K562 (cell line): Measurements from ENCODE around the gene CFAP73. TPM values are rescaled to one million over a fixed set of nuclear protein-coding genes. Genes with fewer than 3 reads are reported as not detected.
A peak's percentile ranks its signal among the peaks of the same experiment; 100 is the strongest.

Source experiments
- CCNT2 ChIP-seq: IDR thresholded peaks from 2 replicates; pipeline ENCODE4 v1.6.1; 2011; ENCODE audit warnings: borderline replicate concordance, low read depth, mild to moderate bottlenecking, moderate library complexity, mixed read lengths, low read length; ENCODE audit not compliant: insufficient read length; ENCODE audit errors: extremely low read depth
- CREB1 ChIP-seq, 2 experiments: sonication (generic) in 1 of 2; formaldehyde crosslinking in 1 of 2; IDR thresholded peaks; 2 replicates each; pipeline versions ENCODE4 v1.6.1 to v1.8.0; 2012 to 2022; ENCODE audit warnings: inconsistent platforms in 1 of 2, mild to moderate bottlenecking in 1 of 2, missing genetic modification reagents in 1 of 2, moderate library complexity in 1 of 2
- EP300 ChIP-seq: IDR thresholded peaks from 2 replicates; pipeline ENCODE4 v1.6.1; 2012; ENCODE audit warnings: low read length, improper control_type of control experiment
- FOXJ2 ChIP-seq: fragments of 200-800 bp; sonication (Bioruptor generic); IDR thresholded peaks from 2 replicates; pipeline ENCODE4 v1.6.1; 2016; ENCODE audit warnings: missing genetic modification characterization, missing compliant biosample characterization
- HOXB6 ChIP-seq: fragments of 250-450 bp; sonication (Bioruptor Pico); IDR thresholded peaks from 2 replicates; pipeline ENCODE4 v1.5.1; 2022; ENCODE audit warnings: mild to moderate bottlenecking, borderline replicate concordance
- KAT8 ChIP-seq: fragments of 450-650 bp; IDR thresholded peaks from 2 replicates; pipeline ENCODE4 v1.6.1; 2016; ENCODE audit warnings: low read depth, mild to moderate bottlenecking
- KLF6 ChIP-seq: fragments of 250-450 bp; sonication (Bioruptor Pico); IDR thresholded peaks from 2 replicates; pipeline ENCODE4 v1.4.0; 2020; ENCODE audit warnings: mild to moderate bottlenecking, moderate library complexity, borderline replicate concordance
- MED1 ChIP-seq: sonication (generic); formaldehyde crosslinking; IDR thresholded peaks from 2 replicates; pipeline ENCODE4 v1.8.1; 2023; ENCODE audit warnings: missing genetic modification reagents, borderline replicate concordance
- RFX5 ChIP-seq: IDR thresholded peaks from 2 replicates; pipeline ENCODE4 v1.6.1; 2011; ENCODE audit warnings: low read depth, mild to moderate bottlenecking, improper control_type of control experiment, low read length
- SRSF9 ChIP-seq: fragments of 200-400 bp; formaldehyde crosslinking; IDR thresholded peaks from 2 replicates; pipeline ENCODE4 v1.6.1; 2017; ENCODE audit warnings: low read depth, low read length, borderline replicate concordance
- XRCC3 ChIP-seq: fragments of 450-650 bp; IDR thresholded peaks from 2 replicates; pipeline ENCODE4 v1.6.1; 2017; ENCODE audit warnings: mild to moderate bottlenecking, moderate library complexity
- ZNF764 ChIP-seq: fragments of 250-450 bp; sonication (Bioruptor Pico); IDR thresholded peaks from 2 replicates; pipeline ENCODE4 v1.4.0; 2020; ENCODE audit warnings: low read depth, mild to moderate bottlenecking, moderate library complexity
- ZNF77 ChIP-seq: fragments of 250-450 bp; sonication (Bioruptor Pico); IDR thresholded peaks from 2 replicates; pipeline ENCODE4 v1.5.0; 2020
- polyA plus RNA-seq, 8 experiments: library from polyadenylated mRNA; depleted of rRNA in 4 of 8; stranded (reverse) in 5 of 8; unstranded in 3 of 8; fragments of >200 nt; fragmentation: Nextera tagmentation in 2 of 8; fragmentation: Illumina TruSeq in 1 of 8; extraction: Ambion mirVana in 2 of 8; extraction: Trizol in 1 of 8; gene quantifications; 2 replicates each; pipeline versions ENCODE4 v1.2.1 to v1.2.3, GENCODE V29; 2011 to 2014; ENCODE audit warnings: inconsistent platforms in 1 of 8, missing spikeins in 1 of 8
- total RNA-seq, 7 experiments: library from RNA; depleted of rRNA in 6 of 7; stranded (reverse); fragments of >200 nt in 6 of 7; fragmentation: Illumina TruSeq in 2 of 7; extraction: Trizol in 2 of 7; gene quantifications; 2 replicates each; pipeline versions ENCODE4 v1.2.1 to v1.2.3, GENCODE V29; 2011 to 2021; ENCODE audit warnings: low replicate concordance in 1 of 7
- TF ChIP-seq, protein P1 (sequence below): sonication (generic); formaldehyde crosslinking; IDR thresholded peaks from 2 replicates; pipeline ENCODE4 v1.8.0; 2022; ENCODE audit warnings: mild to moderate bottlenecking, missing genetic modification reagents
- TF ChIP-seq, protein P2 (sequence below): fragments of 250-450 bp; sonication (Bioruptor Pico); IDR thresholded peaks from 2 replicates; pipeline ENCODE4 v1.5.1; 2021; ENCODE audit warnings: mild to moderate bottlenecking
- TF ChIP-seq, protein P3 (sequence below): fragments of 450-650 bp; IDR thresholded peaks from 2 replicates; pipeline ENCODE4 v1.6.1; 2018; ENCODE audit warnings: mild to moderate bottlenecking, low read depth; ENCODE audit not compliant: partially characterized antibody
- TF ChIP-seq, protein P4 (sequence below): sonication (generic); formaldehyde crosslinking; IDR thresholded peaks from 2 replicates; pipeline ENCODE4 v1.8.1; 2023; ENCODE audit warnings: missing genetic modification reagents, mild to moderate bottlenecking, borderline replicate concordance

Gene CFAP73
- total and polyA plus RNA-seq, 9 of the 15 experiments (the other 6 are each of a cell fraction or from before 2014, with no cell fraction given) = not detected

DNA sequence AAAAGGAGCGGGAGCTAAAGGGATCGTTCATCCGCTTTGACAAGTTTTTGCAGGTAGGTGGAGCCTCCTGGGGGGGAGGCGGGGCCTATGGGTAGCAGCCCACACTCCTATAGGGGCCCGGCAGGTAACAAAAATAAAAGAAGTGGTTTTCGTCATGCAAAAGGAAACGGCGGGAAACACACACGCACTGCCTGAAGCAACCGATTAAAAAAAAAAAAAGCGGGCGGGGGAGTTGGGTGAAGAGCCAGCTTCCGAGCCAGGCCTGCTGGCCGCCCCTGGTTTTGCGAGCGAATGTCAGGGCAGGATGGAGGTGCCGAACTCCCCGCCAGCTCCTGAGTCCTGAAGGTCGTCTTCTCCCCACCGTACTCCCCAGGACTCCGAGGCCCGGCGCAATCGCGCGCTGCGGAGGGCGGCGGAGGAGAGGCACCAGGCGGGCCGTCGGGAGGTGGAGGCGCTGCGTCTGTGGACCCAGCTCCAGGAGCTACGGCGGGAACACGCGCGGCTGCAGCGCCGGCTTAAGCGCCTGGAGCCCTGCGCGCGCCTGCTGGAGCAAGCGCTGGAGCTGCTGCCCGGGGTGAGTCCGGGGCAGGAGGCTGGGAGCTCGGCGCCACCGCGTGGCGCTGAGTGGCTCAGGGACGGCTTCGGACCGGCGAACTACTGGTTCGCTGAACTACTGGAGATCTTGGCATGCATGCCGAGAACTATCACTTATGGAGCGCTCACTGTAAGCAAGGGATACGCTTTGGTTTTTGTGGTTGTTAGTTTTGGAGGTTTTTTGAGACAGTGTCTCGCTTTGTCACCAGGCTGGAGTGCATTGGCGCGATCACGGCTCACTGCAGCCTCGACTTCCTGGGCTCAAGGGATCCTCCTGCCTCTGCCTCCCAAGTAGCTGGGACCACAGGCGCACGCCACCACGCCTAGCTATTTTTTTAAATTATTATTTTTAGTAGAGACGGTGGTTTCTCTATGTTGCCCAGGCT lies 3.6 kb downstream of the CFAP73 start (continued):
- TF ChIP-seq, protein P1, sequence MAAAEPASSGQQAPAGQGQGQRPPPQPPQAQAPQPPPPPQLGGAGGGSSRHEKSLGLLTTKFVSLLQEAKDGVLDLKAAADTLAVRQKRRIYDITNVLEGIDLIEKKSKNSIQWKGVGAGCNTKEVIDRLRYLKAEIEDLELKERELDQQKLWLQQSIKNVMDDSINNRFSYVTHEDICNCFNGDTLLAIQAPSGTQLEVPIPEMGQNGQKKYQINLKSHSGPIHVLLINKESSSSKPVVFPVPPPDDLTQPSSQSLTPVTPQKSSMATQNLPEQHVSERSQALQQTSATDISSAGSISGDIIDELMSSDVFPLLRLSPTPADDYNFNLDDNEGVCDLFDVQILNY (CRISPR knock-in tag) = peak; percentile 85
- no peak for TF ChIP-seq KAT8
- TF ChIP-seq CCNT2 = peak; percentile 28
- TF ChIP-seq, protein P2, sequence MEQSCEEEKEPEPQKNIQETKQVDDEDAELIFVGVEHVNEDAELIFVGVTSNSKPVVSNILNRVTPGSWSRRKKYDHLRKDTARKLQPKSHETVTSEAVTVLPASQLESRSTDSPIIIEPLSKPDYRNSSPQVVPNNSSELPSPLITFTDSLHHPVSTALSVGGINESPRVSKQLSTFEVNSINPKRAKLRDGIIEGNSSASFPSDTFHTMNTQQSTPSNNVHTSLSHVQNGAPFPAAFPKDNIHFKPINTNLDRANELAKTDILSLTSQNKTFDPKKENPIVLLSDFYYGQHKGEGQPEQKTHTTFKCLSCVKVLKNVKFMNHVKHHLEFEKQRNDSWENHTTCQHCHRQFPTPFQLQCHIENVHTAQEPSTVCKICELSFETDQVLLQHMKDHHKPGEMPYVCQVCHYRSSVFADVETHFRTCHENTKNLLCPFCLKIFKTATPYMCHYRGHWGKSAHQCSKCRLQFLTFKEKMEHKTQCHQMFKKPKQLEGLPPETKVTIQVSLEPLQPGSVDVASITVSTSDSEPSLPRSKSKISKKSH = no peak
- TF ChIP-seq, protein P3, sequence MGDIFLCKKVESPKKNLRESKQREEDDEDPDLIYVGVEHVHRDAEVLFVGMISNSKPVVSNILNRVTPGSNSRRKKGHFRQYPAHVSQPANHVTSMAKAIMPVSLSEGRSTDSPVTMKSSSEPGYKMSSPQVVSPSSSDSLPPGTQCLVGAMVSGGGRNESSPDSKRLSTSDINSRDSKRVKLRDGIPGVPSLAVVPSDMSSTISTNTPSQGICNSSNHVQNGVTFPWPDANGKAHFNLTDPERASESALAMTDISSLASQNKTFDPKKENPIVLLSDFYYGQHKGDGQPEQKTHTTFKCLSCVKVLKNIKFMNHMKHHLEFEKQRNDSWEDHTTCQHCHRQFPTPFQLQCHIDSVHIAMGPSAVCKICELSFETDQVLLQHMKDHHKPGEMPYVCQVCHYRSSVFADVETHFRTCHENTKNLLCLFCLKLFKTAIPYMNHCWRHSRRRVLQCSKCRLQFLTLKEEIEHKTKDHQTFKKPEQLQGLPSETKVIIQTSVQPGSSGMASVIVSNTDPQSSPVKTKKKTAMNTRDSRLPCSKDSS = no peak
- no peak for TF ChIP-seq ZNF77
- no peak for TF ChIP-seq CREB1 (IDR thresholded peaks at IDR 0.05)
- TF ChIP-seq CREB1 (CRISPR knock-in tag; IDR thresholded peaks at IDR 0.05) = peak; percentile 66
- no peak for TF ChIP-seq SRSF9
- TF ChIP-seq KLF6 = no peak
- TF ChIP-seq FOXJ2 (tag) = no peak
- no peak for TF ChIP-seq XRCC3
- TF ChIP-seq EP300 = no peak
- no peak for TF ChIP-seq RFX5
- no peak for TF ChIP-seq MED1 (CRISPR knock-in tag)
- no peak for TF ChIP-seq ZNF764 (CRISPR knock-in tag)
- TF ChIP-seq HOXB6 (CRISPR knock-in tag) = no peak
- TF ChIP-seq, protein P4, sequence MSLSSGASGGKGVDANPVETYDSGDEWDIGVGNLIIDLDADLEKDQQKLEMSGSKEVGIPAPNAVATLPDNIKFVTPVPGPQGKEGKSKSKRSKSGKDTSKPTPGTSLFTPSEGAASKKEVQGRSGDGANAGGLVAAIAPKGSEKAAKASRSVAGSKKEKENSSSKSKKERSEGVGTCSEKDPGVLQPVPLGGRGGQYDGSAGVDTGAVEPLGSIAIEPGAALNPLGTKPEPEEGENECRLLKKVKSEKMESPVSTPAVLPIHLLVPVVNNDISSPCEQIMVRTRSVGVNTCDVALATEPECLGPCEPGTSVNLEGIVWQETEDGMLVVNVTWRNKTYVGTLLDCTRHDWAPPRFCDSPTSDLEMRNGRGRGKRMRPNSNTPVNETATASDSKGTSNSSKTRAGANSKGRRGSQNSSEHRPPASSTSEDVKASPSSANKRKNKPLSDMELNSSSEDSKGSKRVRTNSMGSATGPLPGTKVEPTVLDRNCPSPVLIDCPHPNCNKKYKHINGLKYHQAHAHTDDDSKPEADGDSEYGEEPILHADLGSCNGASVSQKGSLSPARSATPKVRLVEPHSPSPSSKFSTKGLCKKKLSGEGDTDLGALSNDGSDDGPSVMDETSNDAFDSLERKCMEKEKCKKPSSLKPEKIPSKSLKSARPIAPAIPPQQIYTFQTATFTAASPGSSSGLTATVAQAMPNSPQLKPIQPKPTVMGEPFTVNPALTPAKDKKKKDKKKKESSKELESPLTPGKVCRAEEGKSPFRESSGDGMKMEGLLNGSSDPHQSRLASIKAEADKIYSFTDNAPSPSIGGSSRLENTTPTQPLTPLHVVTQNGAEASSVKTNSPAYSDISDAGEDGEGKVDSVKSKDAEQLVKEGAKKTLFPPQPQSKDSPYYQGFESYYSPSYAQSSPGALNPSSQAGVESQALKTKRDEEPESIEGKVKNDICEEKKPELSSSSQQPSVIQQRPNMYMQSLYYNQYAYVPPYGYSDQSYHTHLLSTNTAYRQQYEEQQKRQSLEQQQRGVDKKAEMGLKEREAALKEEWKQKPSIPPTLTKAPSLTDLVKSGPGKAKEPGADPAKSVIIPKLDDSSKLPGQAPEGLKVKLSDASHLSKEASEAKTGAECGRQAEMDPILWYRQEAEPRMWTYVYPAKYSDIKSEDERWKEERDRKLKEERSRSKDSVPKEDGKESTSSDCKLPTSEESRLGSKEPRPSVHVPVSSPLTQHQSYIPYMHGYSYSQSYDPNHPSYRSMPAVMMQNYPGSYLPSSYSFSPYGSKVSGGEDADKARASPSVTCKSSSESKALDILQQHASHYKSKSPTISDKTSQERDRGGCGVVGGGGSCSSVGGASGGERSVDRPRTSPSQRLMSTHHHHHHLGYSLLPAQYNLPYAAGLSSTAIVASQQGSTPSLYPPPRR (CRISPR knock-in tag) = no peak
